GM23338 (cell line): ENCODE data around the gene SORCS2. TPM values are rescaled to one million over a fixed set of nuclear protein-coding genes. Genes with fewer than 3 reads are reported as not detected.

Experiments
- ATAC-seq: fragments of 200-7000 bp; cut with Tn5 transposase; 3 replicates; pipeline ENCODE4 v1.9.1; 2020
- DNase-seq: peaks from one replicate; pipeline ENCODE4 v3.0.0-alpha.2; 2015; ENCODE audit warnings: low spot score
- H2AFZ ChIP-seq: fragments of 200-600 bp; sonication (generic); 2 replicates; pipeline ENCODE4 v1.8.0; 2016; ENCODE audit warnings: antibody characterized with exemption, mild to moderate bottlenecking, moderate library complexity
- H3F3A ChIP-seq: fragments of 200-600 bp; sonication (generic); replicated peaks from 2 replicates; pipeline ENCODE4 v1.8.0; 2017; ENCODE audit warnings: antibody characterized with exemption, mixed run types, low read depth
- H3K27ac ChIP-seq: fragments of 200-600 bp; sonication (generic); 2 replicates; pipeline ENCODE4 v1.6.1; 2016; ENCODE audit warnings: low read depth
- H3K27me3 ChIP-seq: fragments of 200-600 bp; sonication (generic); 2 replicates; pipeline ENCODE4 v1.8.0; 2016; ENCODE audit warnings: mild to moderate bottlenecking, mixed run types, moderate library complexity; ENCODE audit not compliant: insufficient read depth
- H3K36me3 ChIP-seq: fragments of 200-600 bp; sonication (generic); 2 replicates; pipeline ENCODE4 v1.8.0; 2016; ENCODE audit warnings: mild to moderate bottlenecking; ENCODE audit not compliant: insufficient read depth
- H3K4me1 ChIP-seq: fragments of 200-600 bp; sonication (generic); 2 replicates; pipeline ENCODE4 v1.8.0; 2016; ENCODE audit warnings: mild to moderate bottlenecking, moderate library complexity; ENCODE audit not compliant: insufficient read depth
- H3K4me2 ChIP-seq: fragments of 200-600 bp; sonication (generic); 2 replicates; pipeline ENCODE4 v1.7.1; 2017; ENCODE audit warnings: mixed run types
- H3K4me3 ChIP-seq: fragments of 200-600 bp; sonication (generic); 2 replicates; pipeline ENCODE4 v1.6.1; 2016; ENCODE audit warnings: mixed run types
- H3K79me2 ChIP-seq: fragments of 200-600 bp; sonication (generic); replicated peaks from 2 replicates; pipeline ENCODE4 v1.8.0; 2017; ENCODE audit warnings: mild to moderate bottlenecking; ENCODE audit not compliant: insufficient read depth
- H3K9me2 ChIP-seq: fragments of 200-600 bp; sonication (generic); 2 replicates; pipeline ENCODE4 v1.8.0; 2017; ENCODE audit not compliant: insufficient read depth
- H4K20me1 ChIP-seq: fragments of 200-600 bp; sonication (generic); replicated peaks from 2 replicates; pipeline ENCODE4 v1.8.0; 2017; ENCODE audit warnings: mild to moderate bottlenecking; ENCODE audit not compliant: insufficient read depth
- H3K27ac Mint-ChIP-seq: 2 replicates; pipeline ENCODE4 v1.8.0; 2020; ENCODE audit warnings: inconsistent platforms, mild to moderate bottlenecking, moderate library complexity, mixed read lengths
- H3K27me3 Mint-ChIP-seq: 3 replicates; pipeline ENCODE4 v1.8.0; 2022; ENCODE audit warnings: low read depth, mild to moderate bottlenecking, moderate library complexity, mixed read lengths, inconsistent platforms; ENCODE audit not compliant: insufficient read depth, poor library complexity
- H3K36me3 Mint-ChIP-seq: 3 replicates; pipeline ENCODE4 v1.8.0; 2021; ENCODE audit warnings: low read depth, mild to moderate bottlenecking, inconsistent platforms, moderate library complexity, mixed read lengths
- H3K4me1 Mint-ChIP-seq: 3 replicates; pipeline ENCODE4 v1.8.0; 2020; ENCODE audit warnings: mild to moderate bottlenecking, inconsistent platforms, mixed read lengths
- H3K4me3 Mint-ChIP-seq: 3 replicates; pipeline ENCODE4 v1.8.0; 2021; ENCODE audit warnings: moderate library complexity, mild to moderate bottlenecking, inconsistent platforms, mixed read lengths
- H3K9me3 Mint-ChIP-seq: 3 replicates; pipeline ENCODE4 v1.8.0; 2020; ENCODE audit warnings: moderate library complexity, mild to moderate bottlenecking, inconsistent platforms, mixed read lengths
- CREB1 ChIP-seq: fragments of 250-450 bp; sonication (Bioruptor Pico); IDR thresholded peaks from 2 replicates; pipeline ENCODE4 v1.5.0; 2020; ENCODE audit warnings: low read depth, mild to moderate bottlenecking, moderate library complexity
- CTCF ChIP-seq, 2 experiments: fragments of 200-600 bp in 1 of 2; sonication (generic) in 1 of 2; conservative IDR thresholded peaks; 2 replicates each; pipeline versions ENCODE4 v1.5.1 to v1.6.1; 2016 to 2017; ENCODE audit warnings: antibody characterized with exemption in 2 of 2, low read depth in 2 of 2, mild to moderate bottlenecking in 2 of 2, moderate library complexity in 1 of 2
- ETS1 ChIP-seq: IDR thresholded peaks from 2 replicates; pipeline ENCODE4 v1.6.1; 2016; ENCODE audit warnings: antibody characterized with exemption
- EZH2 ChIP-seq: fragments of 200-600 bp; sonication (generic); IDR thresholded peaks from one replicate; pipeline ENCODE4 v1.8.0; 2017; ENCODE audit warnings: antibody characterized with exemption, mild to moderate bottlenecking, low read depth; ENCODE audit not compliant: unreplicated experiment
- EZH2phosphoT487 ChIP-seq: fragments of 200-600 bp; sonication (generic); IDR thresholded peaks from one replicate; pipeline ENCODE4 v1.8.1; 2018; ENCODE audit warnings: antibody characterized with exemption; ENCODE audit not compliant: unreplicated experiment
- JUNB ChIP-seq: IDR thresholded peaks from one replicate; pipeline ENCODE4 v1.6.1; 2016; ENCODE audit warnings: antibody characterized with exemption; ENCODE audit not compliant: unreplicated experiment
- NANOG ChIP-seq: IDR thresholded peaks from 2 replicates; pipeline ENCODE4 v1.6.1; 2016; ENCODE audit warnings: antibody characterized with exemption, borderline replicate concordance
- POLR2AphosphoS5 ChIP-seq: IDR thresholded peaks from 2 replicates; pipeline ENCODE4 v1.6.1; 2016; ENCODE audit warnings: antibody characterized with exemption, low read depth
- REST ChIP-seq: IDR thresholded peaks from one replicate; pipeline ENCODE4 v1.6.1; 2018; ENCODE audit warnings: antibody characterized with exemption; ENCODE audit not compliant: unreplicated experiment
- STAT1 ChIP-seq: IDR thresholded peaks from one replicate; pipeline ENCODE4 v1.6.1; 2016; ENCODE audit warnings: antibody characterized with exemption; ENCODE audit not compliant: unreplicated experiment
- ZNF114 ChIP-seq: fragments of 250-450 bp; sonication (Bioruptor Pico); IDR thresholded peaks from 2 replicates; pipeline ENCODE4 v1.5.0; 2020; ENCODE audit warnings: mild to moderate bottlenecking, moderate library complexity
- ZNF331 ChIP-seq: fragments of 250-450 bp; sonication (Bioruptor Pico); IDR thresholded peaks from 2 replicates; pipeline ENCODE4 v1.5.0; 2020; ENCODE audit warnings: low read depth, mild to moderate bottlenecking, moderate library complexity
- ZNF462 ChIP-seq: fragments of 250-450 bp; sonication (Bioruptor Pico); IDR thresholded peaks from 2 replicates; pipeline ENCODE4 v1.5.0; 2020; ENCODE audit warnings: mild to moderate bottlenecking, moderate library complexity
- polyA plus RNA-seq: library from polyadenylated mRNA; unstranded; fragments of >200 nt; fragmentation: Nextera tagmentation; extraction: Ambion mirVana; gene quantifications from 2 replicates; pipeline ENCODE4 v1.2.1, GENCODE V29; 2016
- total RNA-seq: library from RNA; depleted of rRNA; stranded (reverse); fragments of >200 nt; shearing (Covaris generic); gene quantifications from 2 replicates; pipeline ENCODE4 v1.2.3, GENCODE V29; 2014

The SORCS2 gene
- total and polyA plus RNA-seq, 2 experiments from 2014 or later, result 0.47 to 2.4 TPM

- Mint-ChIP-seq H3K27ac (no peak overlapping the region), H3K27me3 (peaks cover 13% of the 10 kb centered on the region), H3K9me3 (peaks cover 4% of the 10 kb centered on the region; the same call in 2 of the 3 replicates), H3K36me3 (no peaks in the 10 kb centered on the region; the same call in 2 of the 3 replicates), H3K4me1 (no peaks in the 10 kb centered on the region), H3K4me3 (no peak overlapping the region)
- Histone ChIP-seq H2AFZ (no peak overlapping the region), H3K36me3 (no peaks in the 10 kb centered on the region), H3K27ac (no peak overlapping the region), H3K4me3 (no peak overlapping the region), H3K27me3 (no peaks in the 10 kb centered on the region), H3K79me2 (no peaks in the 10 kb centered on the region), H3K4me1 (no peaks in the 10 kb centered on the region), H3F3A (no peaks in the 10 kb centered on the region), H3K9me2 (no peaks in the 10 kb centered on the region), H3K4me2 (no peak overlapping the region), H4K20me1 (no peaks in the 10 kb centered on the region)
- no peak for ATAC-seq
- no peak for TF ChIP-seq REST
- no peak for TF ChIP-seq EZH2
- no peak for TF ChIP-seq EZH2phosphoT487
- TF ChIP-seq ZNF462, result no peak
- TF ChIP-seq CREB1 (CRISPR knock-in tag), result no peak
- TF ChIP-seq CTCF (conservative IDR thresholded peaks at IDR 0.05; ENCODE audit: low read depth in 2 of 2), result no peak
- TF ChIP-seq POLR2AphosphoS5, result no peak
- no peak for TF ChIP-seq JUNB
- TF ChIP-seq ETS1, result no peak
- TF ChIP-seq NANOG, result no peak
- TF ChIP-seq ZNF114 (CRISPR knock-in tag), result no peak
- TF ChIP-seq STAT1, result no peak
- TF ChIP-seq ZNF331, result no peak
- no peak for DNase-seq
Measured at GRCh38 chr4:7236847-7237246, 44.5 kb downstream of the SORCS2 start.
